Thoracic aorta (tissue), 2 donors: ENCODE results near the gene PKP1. TPM values are rescaled to one million over a fixed set of nuclear protein-coding genes. Genes with fewer than 3 reads are reported as not detected.
A peak's percentile ranks its signal among the peaks of the same experiment; 100 is the strongest.

ENCODE experiments used
- ATAC-seq: fragments of 150-250 bp; one replicate; pipeline ENCODE4 v1.8.0; 2017; ENCODE audit warnings: low read depth; ENCODE audit not compliant: insufficient number of reproducible peaks, low FRiP score
- DNase-seq: peaks from one replicate; pipeline ENCODE4 v3.0.0-alpha.2; 2020; ENCODE audit warnings: low spot score
- H3K27ac ChIP-seq, 2 donors: fragments of 200-600 bp; sonication (generic); 1 replicate in 1 of 2; 2 replicates in 1 of 2; pipeline ENCODE4 v1.5.1; 2016; ENCODE audit warnings: mild to moderate bottlenecking in 2 of 2, moderate library complexity in 2 of 2
- H3K27me3 ChIP-seq: fragments of 200-600 bp; sonication (generic); replicated peaks from 2 replicates; pipeline ENCODE4 v1.6.0; 2016; ENCODE audit warnings: mild to moderate bottlenecking; ENCODE audit not compliant: insufficient read depth
- H3K36me3 ChIP-seq: fragments of 200-600 bp; sonication (generic); one replicate; pipeline ENCODE4 v1.5.1; 2016
- H3K4me1 ChIP-seq, 2 donors: fragments of 200-600 bp; sonication (generic); 1 replicate in 1 of 2; 2 replicates in 1 of 2; pipeline versions ENCODE4 v1.5.1 to v1.6.0; 2016; ENCODE audit warnings: low read depth in 2 of 2, mild to moderate bottlenecking in 1 of 2; ENCODE audit not compliant: control insufficient read depth in 1 of 2
- H3K4me3 ChIP-seq: fragments of 200-600 bp; sonication (generic); 2 replicates; pipeline ENCODE4 v1.5.1; 2016; ENCODE audit warnings: mild to moderate bottlenecking
- H3K9me3 ChIP-seq: fragments of 200-600 bp; sonication (generic); 2 replicates; pipeline ENCODE4 v1.5.1; 2016
- total RNA-seq, 2 donors: library from RNA; depleted of rRNA; stranded (reverse); fragments of >200 nt; gene quantifications; one replicate each; pipeline versions ENCODE4 v1.1.0 to v1.2.3, GENCODE V29; 2016
- TF ChIP-seq, protein P1 (sequence below): fragments of 200-600 bp; sonication (generic); IDR thresholded peaks from one replicate; pipeline ENCODE4 v1.5.1; 2019; ENCODE audit warnings: antibody characterized with exemption

Gene PKP1
- total RNA-seq, 2 donors from 2014 or later: 0.54 TPM; not detected in 1

DNA sequence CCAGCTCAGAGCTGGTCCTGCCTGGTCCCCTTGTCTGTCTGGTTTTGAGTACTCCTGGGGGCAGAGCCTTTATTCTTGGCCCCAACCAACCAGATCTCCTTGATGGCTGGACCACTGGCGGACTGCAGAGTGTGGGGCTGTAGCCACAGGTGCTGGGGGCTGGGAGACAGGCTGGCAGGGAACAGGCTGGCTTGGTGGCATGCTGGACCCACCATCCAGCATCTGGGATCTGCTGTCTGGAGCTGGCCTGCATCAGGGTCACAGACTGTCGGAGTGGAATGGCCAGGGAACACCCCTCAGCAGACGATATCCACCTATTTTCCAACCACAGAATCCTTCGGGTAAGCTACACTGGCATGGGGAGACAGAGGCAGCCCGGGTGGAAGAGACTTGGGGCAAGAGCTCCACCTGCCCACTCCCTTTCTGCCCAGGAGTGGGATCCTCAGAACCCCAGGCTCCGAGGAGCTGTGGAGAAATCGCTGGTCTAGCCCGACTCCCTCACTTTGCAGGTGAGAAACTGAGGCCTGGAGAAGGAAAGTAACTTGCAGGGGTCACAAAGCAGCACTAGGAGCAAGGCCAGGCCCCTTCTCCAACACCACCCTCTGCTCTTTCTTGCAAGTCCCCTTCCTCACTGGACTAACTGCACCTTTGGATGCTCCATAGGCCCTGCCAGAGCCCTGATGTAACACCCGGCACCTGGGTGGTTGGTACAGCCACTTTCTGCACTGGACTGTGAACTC, 53.6 kb downstream of the PKP1 start:
- DNase-seq (no peak), ATAC-seq (no peak)
- no peaks in the 10 kb centered on the region for H3K36me3 ChIP-seq
- no peaks in the 10 kb centered on the region for H3K4me1 ChIP-seq
- no peaks in the 10 kb centered on the region for H3K27me3 ChIP-seq
- H3K4me3 ChIP-seq: no peak overlapping the region
- no peaks in the 10 kb centered on the region for H3K9me3 ChIP-seq
- no peak overlapping the region for H3K27ac ChIP-seq
- TF ChIP-seq, protein P1, sequence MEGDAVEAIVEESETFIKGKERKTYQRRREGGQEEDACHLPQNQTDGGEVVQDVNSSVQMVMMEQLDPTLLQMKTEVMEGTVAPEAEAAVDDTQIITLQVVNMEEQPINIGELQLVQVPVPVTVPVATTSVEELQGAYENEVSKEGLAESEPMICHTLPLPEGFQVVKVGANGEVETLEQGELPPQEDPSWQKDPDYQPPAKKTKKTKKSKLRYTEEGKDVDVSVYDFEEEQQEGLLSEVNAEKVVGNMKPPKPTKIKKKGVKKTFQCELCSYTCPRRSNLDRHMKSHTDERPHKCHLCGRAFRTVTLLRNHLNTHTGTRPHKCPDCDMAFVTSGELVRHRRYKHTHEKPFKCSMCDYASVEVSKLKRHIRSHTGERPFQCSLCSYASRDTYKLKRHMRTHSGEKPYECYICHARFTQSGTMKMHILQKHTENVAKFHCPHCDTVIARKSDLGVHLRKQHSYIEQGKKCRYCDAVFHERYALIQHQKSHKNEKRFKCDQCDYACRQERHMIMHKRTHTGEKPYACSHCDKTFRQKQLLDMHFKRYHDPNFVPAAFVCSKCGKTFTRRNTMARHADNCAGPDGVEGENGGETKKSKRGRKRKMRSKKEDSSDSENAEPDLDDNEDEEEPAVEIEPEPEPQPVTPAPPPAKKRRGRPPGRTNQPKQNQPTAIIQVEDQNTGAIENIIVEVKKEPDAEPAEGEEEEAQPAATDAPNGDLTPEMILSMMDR: no peak

GRCh38 chr1:201341377-201341776, 58.1 kb downstream of the PKP1 start:
- DNase-seq (no peak), ATAC-seq (no peak)
- TF ChIP-seq, protein P1: no peak
- H3K27ac ChIP-seq: no peak overlapping the region
- no peaks in the 10 kb centered on the region for H3K4me1 ChIP-seq
- no peak overlapping the region for H3K4me3 ChIP-seq
- no peaks in the 10 kb centered on the region for H3K9me3 ChIP-seq
- no peaks in the 10 kb centered on the region for H3K36me3 ChIP-seq
- H3K27me3 ChIP-seq: no peaks in the 10 kb centered on the region

DNA sequence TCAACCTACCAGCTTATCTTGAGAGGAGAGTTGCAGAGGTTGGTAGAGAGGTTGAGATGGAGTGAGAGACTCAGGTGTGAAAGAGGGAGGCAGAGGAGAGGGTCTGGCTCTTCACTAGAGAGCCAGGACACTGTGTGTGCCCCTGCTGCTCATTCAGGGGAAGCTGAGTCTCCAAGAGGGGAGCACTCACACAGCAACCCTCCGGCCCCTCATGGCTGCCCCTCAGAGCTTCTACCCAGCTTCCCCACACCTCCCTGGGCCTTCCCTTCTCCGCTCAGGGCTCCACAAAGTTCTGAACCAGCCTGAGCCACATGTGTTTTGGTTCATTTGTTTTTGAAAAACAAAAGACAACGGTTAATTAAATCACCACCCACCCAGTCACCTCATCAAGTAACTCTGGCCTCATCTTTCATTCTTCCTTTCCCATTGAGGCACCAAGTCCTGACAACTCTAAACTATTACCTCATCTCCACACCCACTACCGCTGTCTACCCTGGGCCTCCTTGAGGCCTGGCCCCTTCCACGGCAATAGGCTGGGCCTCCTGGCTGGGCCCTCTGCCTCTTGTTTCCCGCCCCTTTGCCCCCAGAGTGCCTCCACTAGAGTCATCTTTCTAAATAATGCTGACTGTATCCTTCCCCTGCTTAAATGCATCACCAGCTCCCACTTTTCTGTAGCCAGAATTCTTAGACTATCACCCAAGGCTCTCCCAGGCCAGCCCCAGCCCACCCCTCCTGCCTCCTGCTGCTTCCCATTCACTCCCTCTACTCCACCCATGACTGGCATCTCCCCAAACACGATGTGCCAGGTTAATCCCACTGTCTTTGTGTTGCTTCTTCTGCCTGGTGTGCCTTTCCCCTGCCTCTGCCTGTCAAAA, 61.1 kb downstream of the PKP1 start:
- Histone ChIP-seq H3K4me3 (no peak overlapping the region), H3K9me3 (no peaks in the 10 kb centered on the region), H3K27ac (no peak overlapping the region), H3K4me1 (no peaks in the 10 kb centered on the region), H3K36me3 (no peaks in the 10 kb centered on the region), H3K27me3 (no peaks in the 10 kb centered on the region)
- TF ChIP-seq, protein P1: no peak
- no peak for ATAC-seq
- no peak for DNase-seq

- DNase-seq (no peak), ATAC-seq (no peak)
- TF ChIP-seq, protein P1: no peak
- no peak overlapping the region for H3K4me3 ChIP-seq
- H3K9me3 ChIP-seq: no peaks in the 10 kb centered on the region
- no peaks in the 10 kb centered on the region for H3K36me3 ChIP-seq
- no peaks in the 10 kb centered on the region for H3K27me3 ChIP-seq
- H3K4me1 ChIP-seq: no peaks in the 10 kb centered on the region
- no peak overlapping the region for H3K27ac ChIP-seq
Measured at GRCh38 chr1:201345081-201345355, 61.7 kb downstream of the PKP1 start.

DNA sequence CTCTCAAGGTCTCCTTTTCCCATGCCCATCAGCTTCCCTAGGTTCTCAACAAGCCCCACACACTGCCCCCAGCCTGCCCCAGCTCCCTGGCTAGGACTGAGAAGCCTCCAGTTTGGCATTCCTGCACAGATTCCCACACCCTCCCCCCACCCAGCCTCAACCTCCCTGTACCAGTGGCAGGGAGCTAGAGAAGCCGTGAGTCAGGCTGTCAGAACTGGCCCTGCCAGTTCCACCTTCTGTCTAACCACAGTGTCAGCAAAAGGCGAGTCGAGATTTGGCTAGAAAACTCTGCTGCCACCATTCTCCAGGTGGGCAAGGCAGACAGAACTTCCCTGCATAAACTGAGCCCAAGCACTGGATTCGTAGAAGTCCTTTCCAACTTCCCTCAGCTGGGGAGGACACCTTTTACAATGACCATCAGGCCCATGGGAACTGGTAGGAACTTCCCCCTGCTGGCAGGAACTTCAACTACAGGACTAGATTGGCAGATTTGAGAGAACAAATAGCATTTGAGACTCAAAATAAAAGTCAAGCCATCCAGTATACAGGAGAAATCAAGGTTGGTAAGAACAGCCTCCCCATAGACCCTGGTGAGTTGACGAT, 63.1 kb downstream of the PKP1 start:
- Histone ChIP-seq H3K9me3 (no peaks in the 10 kb centered on the region), H3K27ac (no peak overlapping the region), H3K4me3 (no peak overlapping the region), H3K36me3 (no peaks in the 10 kb centered on the region), H3K27me3 (no peaks in the 10 kb centered on the region), H3K4me1 (no peaks in the 10 kb centered on the region)
- DNase-seq (no peak), ATAC-seq (no peak)
- TF ChIP-seq, protein P1: peak; percentile 37
